ENCODE data around the gene ATP6V0A1. TPM values are rescaled to one million over a fixed set of nuclear protein-coding genes. Genes with fewer than 3 reads are reported as not detected.

Gene ATP6V0A1
- total RNA-seq, 2 experiments from 2014 or later, result 5.8 to 7.1 TPM

DNA sequence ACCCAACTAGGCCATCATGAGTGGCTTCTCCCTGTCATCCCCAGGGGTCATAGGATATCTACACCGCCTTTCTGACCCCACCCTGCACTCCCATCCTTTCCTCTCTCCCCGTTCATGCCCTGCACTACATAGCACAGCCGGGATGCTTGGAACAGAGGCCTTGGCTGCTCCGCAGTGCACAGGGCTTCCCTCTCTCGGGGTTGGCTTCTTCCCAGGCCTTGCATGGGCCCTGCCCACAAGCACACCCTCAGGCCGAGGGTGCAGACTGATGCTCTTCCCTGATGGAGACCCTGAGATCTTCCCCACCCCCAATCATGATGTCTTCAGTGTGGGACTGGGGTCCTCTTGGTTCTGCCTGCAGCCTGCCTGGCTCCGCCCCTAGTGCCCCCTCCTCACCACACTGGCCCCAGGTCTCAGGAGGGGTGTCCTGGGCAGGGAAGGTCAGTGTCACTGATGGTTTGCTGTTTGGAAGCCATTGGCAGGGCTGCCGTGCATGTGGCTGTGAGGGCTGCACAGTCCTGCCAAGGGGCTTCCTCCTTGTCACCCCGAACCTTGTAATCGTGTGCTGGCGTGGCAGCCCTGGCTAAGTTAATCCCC, 63.1 kb downstream of the ATP6V0A1 start:
- H3K27ac Mint-ChIP-seq, result no peak overlapping the region
- H3K27me3 Mint-ChIP-seq, result no peaks in the 10 kb centered on the region
- H3K36me3 Mint-ChIP-seq (ENCODE audit: low read depth), result no peaks in the 10 kb centered on the region
- intact Hi-C loops (cut with micrococcal nuclease), result no loop called here
- peaks cover 8% of the 10 kb centered on the region for H3K4me1 Mint-ChIP-seq (ENCODE audit: low read depth)
- TF ChIP-seq CTCF (IDR thresholded peaks at IDR 0.05), result no peak
- no peak for DNase-seq
- CTCF ChIA-PET, result interaction anchor here (1.0 to 4.5 kb wide), 7 partner anchors 8 to 209 kb away, joined by 3 to 34 read pairs (median 8); partner anchors contain the start of gene PSMC3IP
- no peak overlapping the region for H3K4me3 Mint-ChIP-seq
- ATAC-seq, result no peak
- no peaks in the 10 kb centered on the region for H3K9me3 Mint-ChIP-seq
- POLR2A ChIA-PET, result no interaction called here

DNA sequence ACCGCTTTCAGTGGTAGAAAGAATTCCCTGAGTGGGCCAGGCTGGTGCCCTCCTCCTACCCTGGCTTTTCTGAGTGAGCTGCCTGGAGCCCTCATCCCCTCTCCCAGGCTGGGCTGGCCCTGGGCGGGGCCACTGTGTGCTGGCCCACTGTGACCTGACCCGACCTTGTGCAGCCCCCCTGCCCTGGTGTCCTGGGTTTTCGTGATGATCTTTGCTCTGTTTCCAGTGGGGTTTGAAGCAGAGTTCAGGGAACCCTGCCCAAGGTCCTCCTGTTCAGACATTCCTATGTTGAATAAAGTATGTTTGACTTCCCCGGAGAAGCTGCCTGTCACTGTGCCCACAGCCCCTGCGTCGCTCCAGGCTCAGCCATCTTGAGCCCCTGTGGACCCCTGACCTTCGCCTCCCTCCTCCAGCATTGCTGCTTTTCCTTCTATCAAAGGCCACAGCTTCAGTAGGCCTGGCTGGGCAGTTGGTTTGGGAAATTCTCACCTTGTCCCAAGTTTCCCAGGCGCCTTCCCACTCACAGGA, 63.6 kb downstream of the ATP6V0A1 start:
- POLR2A ChIA-PET, result no interaction called here
- intact Hi-C loops (cut with micrococcal nuclease), result no loop called here
- no peak for ATAC-seq

DNA sequence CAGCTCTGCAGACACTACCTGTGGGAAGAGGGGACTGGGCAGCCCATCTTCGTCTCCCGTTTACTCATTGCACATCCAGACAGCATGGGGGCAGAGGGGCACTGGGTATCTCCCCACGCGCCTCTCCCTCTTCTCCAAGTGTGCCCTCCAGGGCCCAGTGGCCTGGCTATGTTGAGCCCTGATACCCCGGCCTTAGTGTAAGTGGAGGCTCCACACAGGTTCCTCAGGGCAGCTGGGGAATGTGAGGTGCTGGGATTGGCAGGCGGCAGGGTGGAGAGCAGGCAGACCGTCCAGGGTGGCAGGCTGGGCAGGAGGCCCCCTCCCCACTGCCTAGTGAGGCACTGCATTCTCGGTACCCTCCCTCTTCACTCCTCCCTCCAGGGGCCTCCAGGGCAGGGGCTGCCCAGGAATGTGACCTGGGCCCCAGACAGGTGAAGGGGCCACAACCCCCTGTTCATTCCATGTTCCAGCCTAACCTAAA, 64.2 kb downstream of the ATP6V0A1 start:
- intact Hi-C loops (cut with micrococcal nuclease), result no loop called here
- H3K27me3 Mint-ChIP-seq, result no peaks in the 10 kb centered on the region
- no peaks in the 10 kb centered on the region for H3K36me3 Mint-ChIP-seq (ENCODE audit: low read depth)
- H3K4me1 Mint-ChIP-seq (ENCODE audit: low read depth), result peaks cover 11% of the 10 kb centered on the region
- TF ChIP-seq CTCF (IDR thresholded peaks at IDR 0.05), result no peak
- ChIA-PET CTCF (interaction anchor here (0.9 to 1.6 kb wide), 2 partner anchors 95 to 117 kb away, joined by 3 to 4 read pairs; no protein-coding TSS in a partner anchor), POLR2A (no interaction called here)
- no peak for DNase-seq
- no peaks in the 10 kb centered on the region for H3K9me3 Mint-ChIP-seq
- H3K27ac Mint-ChIP-seq, result no peak overlapping the region
- H3K4me3 Mint-ChIP-seq, result no peak overlapping the region
- ATAC-seq, result no peak

More for the DNA sequence above, 63.6 kb downstream of the ATP6V0A1 start:
- Mint-ChIP-seq H3K36me3 (ENCODE audit: low read depth) (no peaks in the 10 kb centered on the region), H3K4me1 (ENCODE audit: low read depth) (peaks cover 10% of the 10 kb centered on the region), H3K9me3 (no peaks in the 10 kb centered on the region), H3K4me3 (no peak overlapping the region), H3K27ac (no peak overlapping the region), H3K27me3 (no peaks in the 10 kb centered on the region)
- CTCF ChIA-PET, result interaction anchor here (0.9 to 1.6 kb wide), 2 partner anchors 94 to 116 kb away, joined by 3 to 4 read pairs; no protein-coding TSS in a partner anchor
- TF ChIP-seq CTCF (IDR thresholded peaks at IDR 0.05), result no peak
- no peak for DNase-seq

GRCh38 chr17:42525221-42525620, 66.5 kb downstream of the ATP6V0A1 start:
- ATAC-seq, result no peak
- POLR2A ChIA-PET, result no interaction called here
- Mint-ChIP-seq H3K36me3 (ENCODE audit: low read depth) (no peaks in the 10 kb centered on the region), H3K4me1 (ENCODE audit: low read depth) (peaks cover 24% of the 10 kb centered on the region), H3K4me3 (no peak overlapping the region), H3K9me3 (no peaks in the 10 kb centered on the region), H3K27ac (no peak overlapping the region), H3K27me3 (no peaks in the 10 kb centered on the region)
- no peak for DNase-seq
- CTCF ChIA-PET, result interaction anchor here (0.9 kb wide), 1 partner anchor 65 kb away, joined by 3 read pairs; no protein-coding TSS in a partner anchor
- intact Hi-C loops (cut with micrococcal nuclease), result loop anchor here (5.0 kb wide), 1 partner anchor 203 kb away; no protein-coding TSS in a partner anchor
- no peak for TF ChIP-seq CTCF (IDR thresholded peaks at IDR 0.05)

- no peaks in the 10 kb centered on the region for H3K36me3 Mint-ChIP-seq (ENCODE audit: low read depth)
- POLR2A ChIA-PET, result no interaction called here
- TF ChIP-seq CTCF (IDR thresholded peaks at IDR 0.05), result no peak
- no peak overlapping the region for H3K27ac Mint-ChIP-seq
- peaks cover 32% of the 10 kb centered on the region for H3K4me1 Mint-ChIP-seq (ENCODE audit: low read depth)
- ATAC-seq (no peak), DNase-seq (no peak)
- no peak overlapping the region for H3K4me3 Mint-ChIP-seq
- intact Hi-C loops (cut with micrococcal nuclease), result loop anchor here (5.0 kb wide), 1 partner anchor 204 kb away; no protein-coding TSS in a partner anchor
- H3K27me3 Mint-ChIP-seq, result no peaks in the 10 kb centered on the region
- CTCF ChIA-PET, result interaction anchor here (0.9 to 4.9 kb wide), 2 partner anchors 10 to 104 kb away, joined by 3 to 37 read pairs; partner anchors contain the start of gene CAVIN1
- no peaks in the 10 kb centered on the region for H3K9me3 Mint-ChIP-seq
Measured at GRCh38 chr17:42526031-42526444, 67.4 kb downstream of the ATP6V0A1 start.

All from activated CD8-positive, alpha-beta T cell treated with anti-CD3 and anti-CD28 coated beads for 36 hours (primary cell).